Measurements from ENCODE around the gene APBB1IP. TPM values are rescaled to one million over a fixed set of nuclear protein-coding genes. Genes with fewer than 3 reads are reported as not detected.

The APBB1IP gene
- total and polyA plus RNA-seq, 3 experiments from 2014 or later = 47.7 to 72.3 (median 48.9) TPM

DNA sequence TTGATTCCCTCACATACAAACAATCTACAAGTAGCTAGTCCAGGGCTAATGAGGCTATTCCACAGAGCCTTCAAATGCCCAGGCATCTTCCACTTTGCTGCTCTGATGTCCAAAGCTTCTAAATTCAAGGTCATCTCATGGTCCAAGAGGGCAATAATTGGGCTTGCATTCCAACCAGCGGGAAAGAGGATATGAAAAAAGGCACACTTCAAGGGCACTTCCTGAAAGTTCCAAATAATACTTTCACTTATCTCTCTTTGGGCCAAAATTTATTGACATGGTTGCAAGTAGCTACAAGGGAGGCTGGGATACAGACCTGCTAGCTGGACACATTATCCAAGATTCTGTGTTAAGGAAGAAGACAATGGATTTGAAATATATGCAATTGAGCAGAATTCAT lies 25.2 kb upstream of the APBB1IP start:
- Mint-ChIP-seq H3K4me1 (no peaks in the 10 kb centered on the region), H3K4me3 (no peak overlapping the region), H3K36me3 (peaks cover 0 to 2% (median 0%) of the 10 kb centered on the region in 3 donors), H3K27ac (peak overlapping the region in 1 of 8 donors; percentile 4), H3K27me3 (peaks cover 5 to 6% of the 10 kb centered on the region in 2 donors), H3K9me3 (no peaks in the 10 kb centered on the region)
- POLR2A ChIA-PET = no interaction called here
- Histone ChIP-seq H3K27ac (ENCODE audit: low read depth, low read length) (no peak overlapping the region), H3K9me3 (ENCODE audit: low read length) (no peaks in the 10 kb centered on the region), H3K36me3 (ENCODE audit: insufficient read depth, low read length) (no peaks in the 10 kb centered on the region), H3K4me1 (ENCODE audit: insufficient read depth, low read length) (no peaks in the 10 kb centered on the region), H3K27me3 (ENCODE audit: insufficient read depth, low read length, poor library complexity, severe bottlenecking) (no peaks in the 10 kb centered on the region), H3K4me3 (ENCODE audit: low read length) (no peak overlapping the region)
- CTCF ChIA-PET = interaction anchor here (1.0 kb wide), 1 partner anchor 8 kb away, joined by 3 read pairs; no protein-coding TSS in a partner anchor
- DNase-seq = no peak

DNA sequence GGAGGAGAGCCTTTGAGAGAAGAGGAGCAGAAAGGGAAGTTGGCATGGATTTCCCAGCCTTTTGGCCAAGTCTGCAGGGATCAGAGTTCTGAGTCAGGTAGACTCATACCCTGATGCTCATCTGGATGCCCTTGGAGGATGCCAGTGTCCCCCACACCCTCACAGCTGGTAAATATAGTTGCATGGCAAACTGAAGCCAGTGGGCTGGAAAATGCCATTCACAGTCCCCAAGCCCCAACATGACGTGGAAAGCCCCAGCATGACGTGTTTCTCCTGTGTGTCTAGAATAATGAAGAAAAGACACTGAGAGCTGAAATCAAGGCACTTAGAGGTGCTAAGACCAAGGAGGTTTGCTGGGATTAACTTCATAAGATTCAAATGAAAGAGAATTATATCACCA lies 24.8 kb upstream of the APBB1IP start:
- peaks cover 2 to 6% of the 10 kb centered on the region in 2 donors for H3K27me3 Mint-ChIP-seq
- POLR2A ChIA-PET = no interaction called here

DNA sequence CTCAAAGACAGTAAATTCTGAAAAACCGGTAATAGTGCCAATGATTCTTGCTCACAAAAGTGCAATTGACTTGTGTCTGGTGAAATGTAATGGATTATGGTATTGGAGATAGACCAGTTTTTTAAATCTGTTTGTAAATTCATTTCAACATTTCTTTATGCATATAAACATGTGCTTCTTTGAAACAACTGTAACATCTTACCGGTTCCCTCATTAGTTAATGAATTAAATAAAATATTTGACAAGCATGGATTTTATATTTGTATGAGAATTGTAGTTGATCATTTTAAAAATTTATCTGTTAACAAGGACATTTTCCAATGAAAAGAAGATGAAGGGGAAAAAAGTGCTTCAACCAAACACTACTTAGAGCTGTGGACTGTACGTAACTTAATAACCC lies 21.0 kb upstream of the APBB1IP start:
- Histone ChIP-seq H3K9me3 (ENCODE audit: low read length) (no peaks in the 10 kb centered on the region), H3K4me1 (ENCODE audit: insufficient read depth, low read length) (no peaks in the 10 kb centered on the region), H3K27ac (ENCODE audit: low read depth, low read length) (no peak overlapping the region), H3K36me3 (ENCODE audit: insufficient read depth, low read length) (no peaks in the 10 kb centered on the region), H3K4me3 (ENCODE audit: low read length) (no peak overlapping the region), H3K27me3 (ENCODE audit: insufficient read depth, low read length, poor library complexity, severe bottlenecking) (no peaks in the 10 kb centered on the region)
- Mint-ChIP-seq H3K4me1 (no peaks in the 10 kb centered on the region), H3K36me3 (no peaks in the 10 kb centered on the region), H3K27ac (no peak overlapping the region), H3K9me3 (no peaks in the 10 kb centered on the region), H3K4me3 (no peak overlapping the region), H3K27me3 (peaks cover 0 to 5% of the 10 kb centered on the region in 2 donors)
- no peak for DNase-seq
- ChIA-PET POLR2A (no interaction called here), CTCF (interaction anchor here (1.0 kb wide), 1 partner anchor 24 kb away, joined by 3 read pairs; no protein-coding TSS in a partner anchor)

More for the DNA sequence above, 24.8 kb upstream of the APBB1IP start:
- H3K27ac ChIP-seq (ENCODE audit: low read depth, low read length) = no peak overlapping the region
- H3K27ac Mint-ChIP-seq = no peak overlapping the region
- no peaks in the 10 kb centered on the region for H3K36me3 ChIP-seq (ENCODE audit: insufficient read depth, low read length)
- no peaks in the 10 kb centered on the region for H3K9me3 Mint-ChIP-seq
- no peaks in the 10 kb centered on the region for H3K9me3 ChIP-seq (ENCODE audit: low read length)
- DNase-seq = no peak
- no peaks in the 10 kb centered on the region for H3K4me1 ChIP-seq (ENCODE audit: insufficient read depth, low read length)
- no peak overlapping the region for H3K4me3 Mint-ChIP-seq
- H3K36me3 Mint-ChIP-seq = peaks cover 0 to under 1% (median 0%) of the 10 kb centered on the region in 3 donors
- H3K27me3 ChIP-seq (ENCODE audit: insufficient read depth, low read length, poor library complexity, severe bottlenecking) = no peaks in the 10 kb centered on the region
- H3K4me1 Mint-ChIP-seq = no peaks in the 10 kb centered on the region
- H3K4me3 ChIP-seq (ENCODE audit: low read length) = no peak overlapping the region
- CTCF ChIA-PET = no interaction called here

DNA sequence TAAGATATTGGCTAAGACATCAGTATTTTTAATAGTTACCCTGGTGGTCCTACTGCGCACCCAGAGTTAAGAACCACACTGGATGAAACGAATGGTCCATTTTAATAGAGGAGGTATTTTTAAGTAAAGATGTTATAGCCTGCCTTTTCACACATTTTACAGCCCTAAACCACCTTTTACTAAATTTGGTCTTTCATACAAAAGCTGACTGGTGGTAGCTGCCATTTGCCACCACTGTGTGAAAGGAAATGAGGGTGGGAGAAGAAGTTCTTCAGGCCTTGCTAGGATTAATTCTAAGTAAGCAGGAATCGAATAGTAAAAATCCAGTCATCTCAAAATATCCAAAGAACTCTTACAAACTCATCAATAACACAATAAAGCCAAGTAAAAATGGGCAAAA lies 15.2 kb upstream of the APBB1IP start:
- H3K27ac Mint-ChIP-seq = no peak overlapping the region
- Histone ChIP-seq H3K27me3 (ENCODE audit: insufficient read depth, low read length, poor library complexity, severe bottlenecking) (no peaks in the 10 kb centered on the region), H3K36me3 (ENCODE audit: insufficient read depth, low read length) (no peaks in the 10 kb centered on the region), H3K4me3 (ENCODE audit: low read length) (no peak overlapping the region), H3K4me1 (ENCODE audit: insufficient read depth, low read length) (no peaks in the 10 kb centered on the region), H3K27ac (ENCODE audit: low read depth, low read length) (no peak overlapping the region), H3K9me3 (ENCODE audit: low read length) (peaks cover 5% of the 10 kb centered on the region)
- peaks cover 0 to 4% (median 2%) of the 10 kb centered on the region in 5 donors for H3K9me3 Mint-ChIP-seq
- DNase-seq = no peak
- H3K36me3 Mint-ChIP-seq = no peaks in the 10 kb centered on the region
- ChIA-PET POLR2A (no interaction called here), CTCF (no interaction called here)
- H3K4me1 Mint-ChIP-seq = peaks cover 0 to 5% (median 0%) of the 10 kb centered on the region in 3 donors
- peaks cover 0 to 2% of the 10 kb centered on the region in 2 donors for H3K27me3 Mint-ChIP-seq
- peak overlapping the region in 1 of 7 donors; percentile 32 for H3K4me3 Mint-ChIP-seq

DNA sequence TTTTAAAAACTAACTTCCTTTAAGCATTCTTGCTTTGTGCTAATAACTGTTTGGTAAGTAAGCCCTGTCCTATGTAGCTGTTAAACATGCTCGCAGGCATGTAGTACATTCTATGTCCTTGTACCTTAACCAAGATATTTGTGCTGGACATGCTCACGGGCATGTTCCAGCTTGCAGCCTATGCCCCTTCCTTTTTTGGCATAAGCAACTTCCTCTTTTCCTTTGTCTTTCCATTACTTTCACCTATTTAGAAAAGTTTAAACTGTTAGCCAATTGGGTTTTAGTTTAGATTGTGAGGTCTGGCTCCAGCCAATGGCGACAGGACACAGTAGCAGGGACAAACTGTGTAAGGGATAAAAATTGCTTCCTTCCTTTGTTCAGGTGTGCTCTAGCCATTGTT lies 14.4 kb upstream of the APBB1IP start:
- H3K36me3 ChIP-seq (ENCODE audit: insufficient read depth, low read length) = no peaks in the 10 kb centered on the region
- H3K27me3 ChIP-seq (ENCODE audit: insufficient read depth, low read length, poor library complexity, severe bottlenecking) = no peaks in the 10 kb centered on the region
- Mint-ChIP-seq H3K4me3 (no peak overlapping the region), H3K4me1 (peaks cover 0 to 5% (median 0%) of the 10 kb centered on the region in 3 donors), H3K27me3 (peaks cover 0 to 2% of the 10 kb centered on the region in 2 donors), H3K9me3 (peaks cover 0 to 4% (median 2%) of the 10 kb centered on the region in 5 donors), H3K27ac (no peak overlapping the region), H3K36me3 (no peaks in the 10 kb centered on the region)
- H3K4me1 ChIP-seq (ENCODE audit: insufficient read depth, low read length) = no peaks in the 10 kb centered on the region
- H3K4me3 ChIP-seq (ENCODE audit: low read length) = no peak overlapping the region
- no peak overlapping the region for H3K27ac ChIP-seq (ENCODE audit: low read depth, low read length)
- POLR2A ChIA-PET = no interaction called here
- peaks cover 5% of the 10 kb centered on the region for H3K9me3 ChIP-seq (ENCODE audit: low read length)
- no peak for DNase-seq
- CTCF ChIA-PET = no interaction called here

DNA sequence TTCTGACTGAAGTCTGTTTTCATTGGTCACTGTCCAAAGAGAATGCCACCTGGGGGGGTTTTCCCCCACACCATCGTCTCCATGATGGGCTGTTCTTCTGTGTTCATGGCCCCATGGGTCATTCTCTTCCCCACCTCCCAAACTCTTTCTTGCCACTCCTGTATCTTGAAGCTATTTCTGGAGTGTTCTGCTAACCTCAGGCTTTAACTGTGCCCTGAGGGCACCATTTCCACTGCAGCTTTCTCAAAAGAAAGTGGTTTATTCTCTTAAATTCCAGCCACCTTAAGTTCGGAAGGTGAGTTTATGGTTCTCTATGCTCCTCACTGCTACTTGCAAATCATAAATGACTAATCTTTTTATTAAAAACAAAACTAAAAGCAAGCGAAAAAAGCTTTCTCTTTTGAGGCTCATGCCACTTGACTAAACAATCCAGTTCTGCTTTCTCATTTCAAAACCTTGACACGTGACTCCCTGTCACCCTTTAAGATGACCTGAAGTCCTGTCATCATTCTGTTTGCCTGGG lies 7.4 kb upstream of the APBB1IP start:
- no peaks in the 10 kb centered on the region for H3K27me3 ChIP-seq (ENCODE audit: insufficient read depth, low read length, poor library complexity, severe bottlenecking)
- no peak overlapping the region for H3K27ac ChIP-seq (ENCODE audit: low read depth, low read length)
- Mint-ChIP-seq H3K4me3 (peak overlapping the region in 6 of 7 donors; percentile 17 to 79 (median 56)), H3K27me3 (no peaks in the 10 kb centered on the region), H3K4me1 (peaks cover 17 to 29% (median 29%) of the 10 kb centered on the region in 3 donors), H3K9me3 (no peaks in the 10 kb centered on the region), H3K27ac (peak overlapping the region; percentile 31 to 90 (median 80)), H3K36me3 (no peaks in the 10 kb centered on the region)
- DNase-seq = no peak
- no peaks in the 10 kb centered on the region for H3K36me3 ChIP-seq (ENCODE audit: insufficient read depth, low read length)
- no peak overlapping the region for H3K4me3 ChIP-seq (ENCODE audit: low read length)
- H3K4me1 ChIP-seq (ENCODE audit: insufficient read depth, low read length) = peaks cover 4% of the 10 kb centered on the region
- ChIA-PET POLR2A (interaction anchor here (0.7 kb wide), 2 partner anchors 57 to 90 kb away, joined by 3 to 5 read pairs; no protein-coding TSS in a partner anchor), CTCF (interaction anchor here (1.3 to 1.4 kb wide), 2 partner anchors 12 to 18 kb away, joined by 3 read pairs; no protein-coding TSS in a partner anchor)
- H3K9me3 ChIP-seq (ENCODE audit: low read length) = no peaks in the 10 kb centered on the region

DNA sequence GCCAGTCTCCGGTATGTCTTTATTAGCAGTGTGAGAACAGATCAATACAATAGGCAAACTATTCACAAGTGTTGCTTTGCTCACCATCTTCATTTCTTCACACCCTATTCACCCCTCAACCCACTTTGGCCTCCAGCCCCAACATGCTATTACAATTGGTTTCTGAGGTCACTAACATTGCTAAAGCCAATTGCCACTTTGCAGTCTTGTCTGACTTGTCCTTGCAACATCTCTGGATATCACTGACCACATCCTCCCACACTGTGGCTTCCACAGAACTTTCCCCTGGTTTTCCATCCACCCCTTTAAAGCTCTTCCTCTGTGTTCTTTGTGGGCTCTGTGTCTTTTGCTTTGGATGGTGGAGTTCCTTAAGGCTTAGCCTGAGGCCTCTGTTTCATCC lies 5.2 kb upstream of the APBB1IP start:
- ChIA-PET CTCF (no interaction called here), POLR2A (no interaction called here)
- Histone ChIP-seq H3K4me1 (ENCODE audit: insufficient read depth, low read length) (peaks cover 23% of the 10 kb centered on the region), H3K27me3 (ENCODE audit: insufficient read depth, low read length, poor library complexity, severe bottlenecking) (no peaks in the 10 kb centered on the region), H3K36me3 (ENCODE audit: insufficient read depth, low read length) (no peaks in the 10 kb centered on the region), H3K27ac (ENCODE audit: low read depth, low read length) (no peak overlapping the region), H3K9me3 (ENCODE audit: low read length) (no peaks in the 10 kb centered on the region), H3K4me3 (ENCODE audit: low read length) (no peak overlapping the region)
- Mint-ChIP-seq H3K4me3 (no peak overlapping the region), H3K9me3 (no peaks in the 10 kb centered on the region), H3K27me3 (no peaks in the 10 kb centered on the region), H3K27ac (no peak overlapping the region), H3K4me1 (peaks cover 35 to 52% (median 51%) of the 10 kb centered on the region in 3 donors), H3K36me3 (peaks cover 0 to 2% (median 0%) of the 10 kb centered on the region in 3 donors)
- DNase-seq = no peak

DNA sequence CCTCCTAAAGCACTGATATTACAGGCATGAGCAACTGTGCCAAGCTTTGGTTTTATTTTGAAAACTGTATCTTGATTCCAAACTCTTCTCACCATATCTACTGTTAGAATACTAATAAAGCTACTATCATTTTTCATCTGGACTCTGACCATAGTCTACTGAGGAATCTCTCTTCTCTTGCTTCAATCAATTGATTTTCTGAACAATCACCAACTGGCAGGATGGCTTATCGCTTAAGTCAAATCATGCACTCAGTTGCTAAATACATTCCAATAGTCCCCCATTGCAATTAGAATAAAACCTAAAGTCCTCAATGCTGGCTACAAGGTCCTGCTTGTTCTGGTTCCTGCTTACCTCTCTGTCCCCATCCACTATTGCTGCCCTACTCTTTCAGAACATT lies 2.3 kb upstream of the APBB1IP start:
- Histone ChIP-seq H3K4me3 (ENCODE audit: low read length) (no peak overlapping the region), H3K27me3 (ENCODE audit: insufficient read depth, low read length, poor library complexity, severe bottlenecking) (no peaks in the 10 kb centered on the region), H3K4me1 (ENCODE audit: insufficient read depth, low read length) (peaks cover 24% of the 10 kb centered on the region), H3K36me3 (ENCODE audit: insufficient read depth, low read length) (no peaks in the 10 kb centered on the region), H3K9me3 (ENCODE audit: low read length) (no peaks in the 10 kb centered on the region), H3K27ac (ENCODE audit: low read depth, low read length) (no peak overlapping the region)
- Mint-ChIP-seq H3K27me3 (no peaks in the 10 kb centered on the region), H3K36me3 (peaks cover 0 to 22% (median 0%) of the 10 kb centered on the region in 3 donors), H3K4me3 (peak overlapping the region in 4 of 7 donors; percentile 5 to 37 (median 10)), H3K27ac (peak overlapping the region; percentile 79 to 98 (median 92)), H3K4me1 (peaks cover 29 to 44% (median 43%) of the 10 kb centered on the region in 3 donors), H3K9me3 (no peaks in the 10 kb centered on the region)
- ChIA-PET POLR2A (no interaction called here), CTCF (no interaction called here)
- DNase-seq = no peak

Measured in CD8-positive, alpha-beta memory T cell (primary cell).